Body of pancreas (tissue), 4 donors: ENCODE measurements around the gene EXD2.

Experiments used
- CTCF ChIP-seq, 7 experiments: fragments of 450-650 bp in 4 of 7; fragments of 200-600 bp in 3 of 7; sonication (generic) in 3 of 7; IDR thresholded peaks; one replicate each; pipeline ENCODE4 v1.5.1; 2016 to 2019; ENCODE audit warnings: antibody characterized with exemption in 7 of 7
- POLR2A ChIP-seq, 3 donors: fragments of 450-650 bp; IDR thresholded peaks; one replicate each; pipeline ENCODE4 v1.6.1; 2016; ENCODE audit warnings: antibody characterized with exemption in 3 of 3, mild to moderate bottlenecking in 2 of 3

- TF ChIP-seq CTCF (IDR thresholded peaks at IDR 0.05), result no peak
- no peak for TF ChIP-seq POLR2A (IDR thresholded peaks at IDR 0.05)
These were observed 49.7 kb upstream of the EXD2 start for GRCh38 chr14:69141550-69141949.
